ENCODE data around the gene PTPRD.

- TF ChIP-seq CTCF (IDR thresholded peaks at IDR 0.05; ENCODE audit: insufficient read depth, low read length, poor library complexity, severe bottlenecking) (no peak), EZH2phosphoT487 (conservative IDR thresholded peaks at IDR 0.05; ENCODE audit: low read length) (no peak)
These were observed 2222.2 kb downstream of the PTPRD start for GRCh38 chr9:8390571-8390970.
